ENCODE data around the gene SORCS2.

The SORCS2 gene

GRCh38 chr4:7415927-7416686 lies 223.8 kb downstream of the SORCS2 start:
- no peak for DNase-seq (ENCODE audit: low spot score)

- no peak for DNase-seq (ENCODE audit: low spot score)
Measured at GRCh38 chr4:7416745-7417432, 224.6 kb downstream of the SORCS2 start.

GRCh38 chr4:7417639-7418038 lies 225.3 kb downstream of the SORCS2 start:
- no peak for DNase-seq (ENCODE audit: low spot score)

- DNase-seq (ENCODE audit: low spot score), result no peak
Measured at GRCh38 chr4:7418131-7418943, 226.0 kb downstream of the SORCS2 start.

GRCh38 chr4:7419961-7420660 lies 227.8 kb downstream of the SORCS2 start:
- DNase-seq (ENCODE audit: low spot score), result no peak

GRCh38 chr4:7420661-7421040 lies 228.3 kb downstream of the SORCS2 start:
- DNase-seq (ENCODE audit: low spot score), result no peak

GRCh38 chr4:7421356-7422150 lies 229.2 kb downstream of the SORCS2 start:
- no peak for DNase-seq (ENCODE audit: low spot score)

- DNase-seq (ENCODE audit: low spot score), result no peak
Measured at GRCh38 chr4:7422151-7422897, 230.0 kb downstream of the SORCS2 start.

GRCh38 chr4:7422898-7423180 lies 230.5 kb downstream of the SORCS2 start:
- DNase-seq (ENCODE audit: low spot score), result no peak

GRCh38 chr4:7423391-7423790 lies 231.1 kb downstream of the SORCS2 start:
- DNase-seq (ENCODE audit: low spot score), result no peak

- DNase-seq (ENCODE audit: low spot score), result no peak
Measured at GRCh38 chr4:7423801-7424552, 231.6 kb downstream of the SORCS2 start.

GRCh38 chr4:7424553-7425111 lies 232.3 kb downstream of the SORCS2 start:
- DNase-seq (ENCODE audit: low spot score), result no peak

- no peak for DNase-seq (ENCODE audit: low spot score)
Measured at GRCh38 chr4:7425124-7425523, 232.8 kb downstream of the SORCS2 start.

GRCh38 chr4:7425591-7426468 lies 233.5 kb downstream of the SORCS2 start:
- no peak for DNase-seq (ENCODE audit: low spot score)

- no peak for DNase-seq (ENCODE audit: low spot score)
Measured at GRCh38 chr4:7426525-7427171, 234.3 kb downstream of the SORCS2 start.

GRCh38 chr4:7427361-7427760 lies 235.0 kb downstream of the SORCS2 start:
- DNase-seq (ENCODE audit: low spot score), result no peak

- DNase-seq (ENCODE audit: low spot score), result no peak
Measured at GRCh38 chr4:7427831-7428260, 235.5 kb downstream of the SORCS2 start.

All from cerebellar cortex (tissue), 1 donor.